ENCODE measurements around the gene RGS19. TPM values are rescaled to one million over a fixed set of nuclear protein-coding genes. Genes with fewer than 3 reads are reported as not detected.

Gene RGS19
- total RNA-seq, 1 donor from 2014 or later: 9.5 TPM

DNA sequence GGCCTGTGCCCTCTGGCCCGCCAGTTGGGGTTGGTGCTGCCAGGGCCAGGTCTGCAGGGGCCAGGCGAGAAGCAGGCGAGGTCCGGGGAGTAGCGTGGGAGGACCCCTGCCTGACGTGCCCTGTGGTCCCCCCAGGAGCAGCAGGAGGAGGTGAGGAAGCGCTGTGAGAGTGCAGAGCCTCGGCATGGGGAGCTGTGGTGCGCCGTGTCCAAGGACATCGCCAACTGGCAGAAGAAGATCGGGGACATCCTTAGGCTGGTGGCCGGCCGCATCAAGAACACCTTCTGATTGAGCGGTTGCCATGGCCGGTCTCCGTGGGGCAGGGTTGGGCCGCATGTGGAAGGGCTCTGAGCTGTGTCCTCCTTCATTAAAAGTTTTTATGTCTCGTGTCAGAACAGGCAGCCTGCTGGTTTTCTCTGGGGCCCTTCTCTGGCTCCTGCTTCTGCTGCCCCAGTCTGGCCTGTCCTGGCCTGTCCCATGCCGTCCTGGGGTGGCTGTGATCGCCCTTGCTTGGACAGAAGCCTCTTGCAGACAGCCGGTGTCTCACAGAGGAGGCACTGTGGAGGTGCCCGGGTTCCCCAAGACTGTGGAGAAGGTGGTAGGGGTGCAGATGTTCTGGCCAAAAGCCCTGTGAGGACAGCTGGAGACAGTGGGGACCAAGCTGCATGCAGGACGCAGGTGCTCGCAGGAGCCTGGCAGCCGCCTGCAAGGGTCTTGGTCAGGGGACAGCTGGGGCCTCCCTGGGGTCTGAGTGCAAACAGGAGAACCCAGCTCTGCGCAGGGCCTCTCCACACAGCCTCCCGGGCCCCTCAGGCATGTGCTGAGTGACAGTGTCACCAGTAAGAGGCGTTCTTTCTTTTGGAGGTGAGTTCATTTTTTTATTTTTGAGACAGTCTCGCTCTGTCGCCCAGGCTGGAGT, 46.4 kb downstream of the RGS19 start:
- peaks cover 7% of the 10 kb centered on the region for H3K36me3 Mint-ChIP-seq
- H3K4me1 Mint-ChIP-seq (ENCODE audit: unreplicated experiment): no peaks in the 10 kb centered on the region

DNA sequence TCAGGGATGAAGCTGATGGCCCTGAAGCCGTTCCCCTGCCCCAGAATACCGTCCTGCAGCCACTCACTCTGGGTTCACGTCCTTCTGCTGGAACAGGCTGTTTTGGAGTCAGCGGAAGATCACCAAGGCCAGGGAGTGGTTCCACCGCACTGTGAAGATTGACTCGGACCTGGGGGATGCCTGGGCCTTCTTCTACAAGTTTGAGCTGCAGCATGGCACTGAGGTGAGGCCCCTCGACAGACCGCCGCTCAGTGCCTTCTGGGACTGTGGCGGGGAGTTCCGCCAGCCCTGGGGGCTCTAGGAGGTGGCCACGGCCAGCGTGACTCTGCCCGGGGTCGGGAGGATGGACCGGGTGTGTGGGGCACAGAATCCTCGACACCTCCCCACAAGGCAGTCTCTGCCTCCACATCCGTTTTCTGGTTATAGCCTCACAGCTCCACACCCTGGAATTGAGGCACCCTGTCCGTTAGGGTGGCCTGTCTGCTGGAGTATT, 47.5 kb downstream of the RGS19 start:
- Mint-ChIP-seq H3K36me3 (peaks cover 7% of the 10 kb centered on the region), H3K27me3 (peaks cover 6% of the 10 kb centered on the region), H3K4me3 (no peak overlapping the region), H3K27ac (no peak overlapping the region), H3K9me3 (no peaks in the 10 kb centered on the region), H3K4me1 (ENCODE audit: unreplicated experiment) (no peaks in the 10 kb centered on the region)
- TF ChIP-seq, protein P1, sequence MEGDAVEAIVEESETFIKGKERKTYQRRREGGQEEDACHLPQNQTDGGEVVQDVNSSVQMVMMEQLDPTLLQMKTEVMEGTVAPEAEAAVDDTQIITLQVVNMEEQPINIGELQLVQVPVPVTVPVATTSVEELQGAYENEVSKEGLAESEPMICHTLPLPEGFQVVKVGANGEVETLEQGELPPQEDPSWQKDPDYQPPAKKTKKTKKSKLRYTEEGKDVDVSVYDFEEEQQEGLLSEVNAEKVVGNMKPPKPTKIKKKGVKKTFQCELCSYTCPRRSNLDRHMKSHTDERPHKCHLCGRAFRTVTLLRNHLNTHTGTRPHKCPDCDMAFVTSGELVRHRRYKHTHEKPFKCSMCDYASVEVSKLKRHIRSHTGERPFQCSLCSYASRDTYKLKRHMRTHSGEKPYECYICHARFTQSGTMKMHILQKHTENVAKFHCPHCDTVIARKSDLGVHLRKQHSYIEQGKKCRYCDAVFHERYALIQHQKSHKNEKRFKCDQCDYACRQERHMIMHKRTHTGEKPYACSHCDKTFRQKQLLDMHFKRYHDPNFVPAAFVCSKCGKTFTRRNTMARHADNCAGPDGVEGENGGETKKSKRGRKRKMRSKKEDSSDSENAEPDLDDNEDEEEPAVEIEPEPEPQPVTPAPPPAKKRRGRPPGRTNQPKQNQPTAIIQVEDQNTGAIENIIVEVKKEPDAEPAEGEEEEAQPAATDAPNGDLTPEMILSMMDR (conservative IDR thresholded peaks at IDR 0.05): no peak
- DNase-seq (ENCODE audit: extremely low spot score, unreplicated experiment): no peak

More for the DNA sequence above, 46.4 kb downstream of the RGS19 start:
- DNase-seq (ENCODE audit: extremely low spot score, unreplicated experiment): no peak
- TF ChIP-seq, protein P1 (conservative IDR thresholded peaks at IDR 0.05): no peak
- Mint-ChIP-seq H3K9me3 (no peaks in the 10 kb centered on the region), H3K27ac (no peak overlapping the region), H3K27me3 (peaks cover 17% of the 10 kb centered on the region), H3K4me3 (no peak overlapping the region)

DNA sequence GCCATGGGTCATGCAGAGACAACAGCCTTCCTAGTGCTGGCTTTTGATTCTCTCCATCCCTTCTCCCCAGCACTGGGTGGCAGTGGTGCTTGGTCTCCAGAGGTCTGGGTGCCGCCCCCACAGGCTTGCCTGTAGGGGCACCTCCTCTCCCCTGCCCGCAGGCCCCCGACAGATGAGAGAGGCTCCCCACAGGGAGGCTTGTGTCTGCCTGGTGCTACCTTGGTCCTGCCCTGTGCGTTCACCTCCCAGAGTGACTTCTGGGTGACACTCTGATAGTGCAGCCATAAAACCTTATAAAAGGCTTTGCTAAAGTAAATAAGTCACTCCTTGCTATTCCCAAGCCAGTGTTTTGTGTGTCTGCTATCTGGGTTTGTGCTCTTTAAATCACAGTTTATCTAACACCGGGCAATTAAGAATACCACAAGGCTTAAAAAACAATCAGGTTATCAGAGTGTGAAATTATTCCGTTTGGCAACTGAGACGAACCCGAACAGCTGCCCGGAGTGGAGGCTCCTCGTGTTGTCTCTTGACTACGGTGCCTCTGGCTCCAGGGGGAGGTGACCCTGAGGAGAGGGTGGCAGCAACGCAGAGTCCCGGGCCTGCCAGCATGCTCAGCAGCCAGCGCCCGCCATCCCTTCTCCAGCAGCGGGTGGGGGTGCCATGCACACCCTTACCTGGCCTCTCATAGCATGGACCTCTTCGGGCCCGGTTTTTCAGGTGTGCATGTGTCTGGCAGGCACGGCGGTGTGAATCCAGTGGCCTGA, 48.8 kb downstream of the RGS19 start:
- no peaks in the 10 kb centered on the region for H3K27me3 Mint-ChIP-seq
- TF ChIP-seq, protein P1 (conservative IDR thresholded peaks at IDR 0.05): no peak
- H3K4me3 Mint-ChIP-seq: no peak overlapping the region
- peaks cover 7% of the 10 kb centered on the region for H3K36me3 Mint-ChIP-seq
- no peaks in the 10 kb centered on the region for H3K4me1 Mint-ChIP-seq (ENCODE audit: unreplicated experiment)
- no peak overlapping the region for H3K27ac Mint-ChIP-seq
- no peaks in the 10 kb centered on the region for H3K9me3 Mint-ChIP-seq
- DNase-seq (ENCODE audit: extremely low spot score, unreplicated experiment): no peak

DNA sequence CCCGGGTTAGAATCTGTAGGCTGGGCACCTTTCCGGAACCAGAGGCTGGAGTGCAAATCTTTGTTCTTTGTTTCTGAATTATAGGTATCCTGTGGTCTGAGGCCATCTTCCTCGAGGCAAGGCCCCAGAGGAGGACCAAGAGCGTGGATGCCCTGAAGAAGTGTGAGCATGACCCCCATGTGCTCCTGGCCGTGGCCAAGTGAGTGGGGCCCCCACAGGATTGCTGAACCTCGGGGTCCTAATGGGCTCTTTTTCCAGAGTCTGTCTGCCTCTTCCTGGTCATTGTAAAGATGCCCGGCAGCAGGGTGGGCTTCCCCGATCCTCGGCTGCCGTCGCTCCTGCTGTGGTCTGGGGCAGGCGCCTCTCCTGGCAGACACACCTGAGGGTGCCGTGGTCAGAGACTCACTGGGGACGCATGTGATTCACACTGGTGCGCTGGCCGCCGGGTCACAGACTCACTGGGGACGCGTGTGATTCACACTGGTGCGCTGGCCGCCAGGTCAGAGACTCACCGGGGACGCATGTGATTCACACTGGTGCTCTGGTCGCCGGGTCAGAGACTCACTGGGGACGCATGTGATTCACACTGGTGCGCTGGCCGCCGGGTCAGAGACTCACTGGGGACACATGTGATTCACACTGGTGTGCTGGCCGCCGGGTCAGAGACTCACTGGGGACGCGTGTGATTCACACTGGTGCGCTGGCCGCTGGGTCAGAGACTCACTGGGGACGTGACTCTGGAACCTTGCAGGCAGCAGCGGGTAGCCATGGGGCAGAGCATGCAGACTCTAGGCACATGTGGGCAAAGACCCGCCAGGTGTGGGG, 49.8 kb downstream of the RGS19 start:
- TF ChIP-seq, protein P1 (conservative IDR thresholded peaks at IDR 0.05): no peak
- Mint-ChIP-seq H3K4me3 (no peak overlapping the region), H3K4me1 (ENCODE audit: unreplicated experiment) (no peaks in the 10 kb centered on the region), H3K9me3 (no peaks in the 10 kb centered on the region), H3K36me3 (peaks cover 7% of the 10 kb centered on the region), H3K27me3 (no peaks in the 10 kb centered on the region), H3K27ac (no peak overlapping the region)
- DNase-seq (ENCODE audit: extremely low spot score, unreplicated experiment): no peak
